ENCODE data around the gene IGFBPL1.
"Not testable (repeated sequence)": the region's sequence is repeated elsewhere in the genome, so short reads cannot be mapped to it uniquely, and the experiment has no call there.

The IGFBPL1 gene

GRCh38 chr9:38384990-38385848, 39.0 kb downstream of the IGFBPL1 start:
- FAIRE-seq (no peak), DNase-seq (ENCODE audit: insufficient read length, low spot score) (no peak)
- TF ChIP-seq CTCF (IDR thresholded peaks at IDR 0.05; ENCODE audit: insufficient read depth, missing control alignments), result no peak

GRCh38 chr9:38382141-38382540, 42.1 kb downstream of the IGFBPL1 start:
- TF ChIP-seq CTCF (IDR thresholded peaks at IDR 0.05; ENCODE audit: insufficient read depth, missing control alignments), result no peak
- FAIRE-seq (no peak), DNase-seq (ENCODE audit: insufficient read length, low spot score) (no peak)

GRCh38 chr9:38380872-38381534, 43.3 kb downstream of the IGFBPL1 start:
- no peak for FAIRE-seq
- DNase-seq (ENCODE audit: insufficient read length, low spot score), result no peak
- no peak for TF ChIP-seq CTCF (IDR thresholded peaks at IDR 0.05; ENCODE audit: insufficient read depth, missing control alignments)

- no peak for TF ChIP-seq CTCF (IDR thresholded peaks at IDR 0.05; ENCODE audit: insufficient read depth, missing control alignments)
- FAIRE-seq (no peak), DNase-seq (ENCODE audit: insufficient read length, low spot score) (no peak)
These were observed 43.9 kb downstream of the IGFBPL1 start for GRCh38 chr9:38380230-38380871.

DNA sequence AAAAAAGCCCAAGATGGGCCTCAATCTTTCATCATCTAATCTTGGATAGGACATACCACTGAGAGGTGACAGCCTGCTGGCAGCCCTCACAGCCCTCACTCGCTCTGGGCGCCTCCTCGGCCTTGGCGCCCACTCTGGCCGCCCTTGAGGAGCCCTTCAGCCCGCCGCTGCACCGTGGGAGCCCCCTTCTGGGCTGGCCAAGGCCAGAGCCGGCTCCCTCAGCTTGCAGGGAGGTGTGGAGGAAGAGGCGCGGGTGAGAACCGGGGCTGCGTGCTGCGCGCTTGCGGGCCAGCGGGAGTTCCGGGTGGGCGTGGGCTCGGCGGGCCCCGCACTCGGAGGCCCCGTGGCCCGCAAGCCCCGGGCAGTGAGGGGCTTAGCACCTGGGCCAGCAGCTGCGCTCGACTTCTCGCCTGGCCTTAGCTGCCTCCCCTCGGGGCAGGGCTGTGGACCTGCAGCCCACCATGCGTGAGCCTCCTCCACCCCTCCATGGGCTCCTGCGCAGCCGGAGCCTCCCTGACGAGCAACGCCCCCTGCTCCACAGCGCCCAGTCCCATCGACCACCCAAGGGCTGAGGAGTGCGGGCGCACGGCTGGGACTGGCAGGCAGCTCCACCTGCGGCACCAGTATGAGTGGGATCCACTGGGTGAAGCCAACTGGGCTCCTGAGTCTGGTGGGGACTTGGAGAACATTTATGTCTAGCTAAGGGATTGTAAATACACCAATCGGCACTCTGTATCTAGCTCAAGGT, 46.7 kb downstream of the IGFBPL1 start:
- not testable (repeated sequence) for DNase-seq (ENCODE audit: insufficient read length, low spot score); FAIRE-seq

- no peak for TF ChIP-seq CTCF (IDR thresholded peaks at IDR 0.05; ENCODE audit: insufficient read depth, missing control alignments)
- FAIRE-seq, result no peak
- DNase-seq (ENCODE audit: insufficient read length, low spot score), result no peak
These were observed 48.1 kb downstream of the IGFBPL1 start for GRCh38 chr9:38376021-38376670.

DNA sequence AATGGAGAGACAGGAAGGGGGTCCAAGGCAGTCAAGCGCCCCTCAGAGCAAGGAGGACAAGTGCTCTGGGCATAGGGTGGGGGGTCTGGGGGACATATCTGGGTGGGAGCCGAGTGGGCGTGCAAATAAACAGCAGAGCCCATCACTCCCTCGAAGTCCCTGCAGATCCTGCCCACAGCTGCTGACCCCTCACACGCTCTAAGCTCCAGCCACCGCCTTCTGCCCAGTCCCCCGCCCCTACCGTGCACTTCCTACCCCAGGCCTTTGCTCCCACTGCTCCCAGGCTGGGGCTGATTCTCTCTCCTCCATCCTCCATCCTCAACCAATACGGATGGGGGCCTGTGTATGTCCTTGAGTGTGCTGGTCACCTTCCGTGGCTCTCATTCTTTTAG, 48.7 kb downstream of the IGFBPL1 start:
- no peak for TF ChIP-seq CTCF (IDR thresholded peaks at IDR 0.05; ENCODE audit: insufficient read depth, missing control alignments)
- FAIRE-seq (no peak), DNase-seq (ENCODE audit: insufficient read length, low spot score) (no peak)
